Fibroblast of villous mesenchyme (primary cell): Measurements from ENCODE around the gene PTK6. TPM values are rescaled to one million over a fixed set of nuclear protein-coding genes. Genes with fewer than 3 reads are reported as not detected.

Experiments
- DNase-seq: peaks from one replicate; pipeline ENCODE4 v3.0.0-alpha.2; 2010; ENCODE audit warnings: low read depth
- H3K4me3 ChIP-seq: 2 replicates; pipeline ENCODE4 v1.5.1; 2011; ENCODE audit warnings: low read depth, mild to moderate bottlenecking, low read length
- CTCF ChIP-seq: IDR thresholded peaks from 2 replicates; pipeline ENCODE4 v1.5.1; 2012; ENCODE audit warnings: low read depth, mild to moderate bottlenecking, low read length; ENCODE audit not compliant: insufficient read depth
- total RNA-seq: library from RNA; depleted of rRNA; stranded (reverse); fragments of >200 nt; gene quantifications from 2 replicates; pipeline ENCODE4 v1.2.3, GENCODE V29; 2012

PTK6 gene
- total RNA-seq, 1 donor: under 0.01 TPM

DNA sequence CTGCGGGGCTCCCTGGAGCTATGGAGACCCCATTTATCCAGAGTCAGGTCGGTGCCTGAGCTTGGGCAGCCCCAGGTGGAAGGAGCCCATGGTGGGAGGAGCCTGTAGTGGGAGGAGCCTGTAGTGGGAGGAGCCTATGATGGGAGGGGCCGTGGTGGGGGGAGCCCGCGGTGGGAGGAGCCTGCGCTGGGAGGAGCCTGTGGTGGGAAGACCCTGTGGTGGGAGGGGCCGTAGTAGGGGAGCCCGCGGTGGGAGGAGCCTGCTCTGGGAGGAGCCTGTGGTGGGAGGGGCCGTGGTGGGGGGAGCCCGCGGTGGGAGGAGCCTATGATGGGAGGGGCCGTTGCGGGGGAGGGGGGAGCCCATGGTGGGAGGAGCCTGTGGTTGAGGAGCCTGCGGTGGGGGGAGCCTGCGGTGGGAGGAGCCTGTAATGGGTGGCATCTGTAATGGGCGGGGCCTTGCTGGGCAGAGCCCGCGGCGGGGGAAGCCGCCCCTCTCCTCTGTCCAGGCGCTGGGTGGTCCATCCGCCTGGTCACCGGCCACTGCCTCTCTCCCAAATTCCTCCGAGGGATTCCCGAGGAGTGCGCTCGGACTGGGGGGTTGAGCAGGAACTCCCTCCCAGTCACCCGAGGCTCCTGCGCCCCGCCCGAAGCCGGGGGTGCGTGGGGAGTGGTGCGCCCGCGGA is 16.2 kb upstream of the PTK6 start:
- DNase-seq: peak; percentile 92
- peak overlapping the region; percentile 77 for H3K4me3 ChIP-seq
- TF ChIP-seq CTCF: no peak

- no peak for DNase-seq
- H3K4me3 ChIP-seq: no peak overlapping the region
- TF ChIP-seq CTCF: no peak
These were observed 15.5 kb upstream of the PTK6 start for GRCh38 chr20:63552481-63553249.

DNA sequence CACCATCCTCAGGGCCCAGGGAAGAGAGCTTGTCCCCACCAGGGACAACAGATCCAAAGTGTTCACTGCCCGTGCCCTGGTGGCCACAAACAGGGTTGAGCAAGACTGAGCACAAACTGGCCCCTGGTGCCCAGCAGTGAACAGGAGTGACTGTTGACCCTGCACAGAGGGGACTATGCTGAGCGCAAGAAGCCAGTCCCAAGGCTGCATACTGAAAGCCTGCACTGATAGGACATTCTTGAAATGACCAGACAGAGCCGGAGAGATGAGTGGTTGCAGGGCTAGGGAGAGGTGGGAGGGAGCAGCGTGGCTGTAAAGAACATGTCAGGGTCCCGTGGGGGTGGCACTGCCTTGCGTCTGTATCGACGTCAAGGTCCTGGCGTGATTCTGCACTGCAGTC is 13.9 kb upstream of the PTK6 start:
- no peak overlapping the region for H3K4me3 ChIP-seq
- DNase-seq: no peak
- TF ChIP-seq CTCF: no peak

DNA sequence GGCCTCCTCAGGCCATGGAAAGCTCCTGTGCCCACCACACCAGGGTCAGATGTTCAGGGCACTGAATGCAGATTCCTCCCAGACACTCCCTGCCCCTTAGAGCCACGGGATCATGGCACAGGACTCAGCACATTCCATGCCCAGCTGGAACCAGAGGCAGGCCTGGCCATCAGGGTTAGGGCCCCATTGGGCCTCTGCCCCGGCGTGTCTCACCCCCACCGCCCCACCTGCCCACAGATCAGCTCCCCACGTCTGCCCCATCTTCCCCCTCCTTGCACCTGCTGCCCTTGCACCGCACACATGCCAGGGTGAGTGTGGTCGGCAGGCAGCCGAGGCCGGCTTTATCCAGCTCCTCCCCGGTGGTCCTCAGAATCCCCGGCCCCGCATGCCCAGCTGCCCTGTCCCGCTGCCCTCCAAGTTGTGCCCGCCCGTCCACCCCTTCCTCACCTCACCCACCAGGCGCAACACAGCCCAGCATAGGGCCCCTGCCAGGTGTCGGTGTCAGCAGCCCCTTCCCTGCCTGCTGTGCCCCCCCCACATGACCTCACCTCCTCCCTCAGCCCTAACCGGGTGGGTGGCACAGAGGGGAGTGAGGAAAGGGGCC is 12.6 kb upstream of the PTK6 start:
- no peak for DNase-seq
- no peak overlapping the region for H3K4me3 ChIP-seq
- TF ChIP-seq CTCF: no peak

DNA sequence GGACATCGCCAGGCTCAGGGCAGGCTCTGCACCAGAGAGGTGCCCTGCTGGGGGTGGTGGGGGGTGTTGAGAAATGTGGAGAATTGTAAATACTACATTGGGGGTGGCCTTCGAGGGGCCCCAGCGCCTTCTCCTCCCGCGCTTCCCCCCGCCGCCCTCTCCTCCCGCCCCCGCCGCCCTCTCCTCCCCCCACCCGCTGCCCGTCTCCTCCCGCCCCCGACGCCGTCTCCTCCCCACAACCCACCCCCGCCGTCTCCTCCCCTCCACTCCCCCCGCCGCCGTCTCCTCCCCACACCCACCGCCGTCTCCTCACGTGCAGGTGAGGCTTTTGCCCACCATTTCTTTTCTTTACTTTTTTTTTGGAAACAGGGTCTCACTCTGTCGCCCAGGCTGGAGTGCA is 11.8 kb upstream of the PTK6 start:
- H3K4me3 ChIP-seq: no peak overlapping the region
- DNase-seq: no peak
- no peak for TF ChIP-seq CTCF

GRCh38 chr20:63548542-63548941 is 11.4 kb upstream of the PTK6 start:
- DNase-seq: no peak
- TF ChIP-seq CTCF: no peak

More at GRCh38 chr20:63548542-63548941, 11.4 kb upstream of the PTK6 start:
- no peak overlapping the region for H3K4me3 ChIP-seq
